ENCODE measurements around the gene CROCC2.

Gene CROCC2

DNA sequence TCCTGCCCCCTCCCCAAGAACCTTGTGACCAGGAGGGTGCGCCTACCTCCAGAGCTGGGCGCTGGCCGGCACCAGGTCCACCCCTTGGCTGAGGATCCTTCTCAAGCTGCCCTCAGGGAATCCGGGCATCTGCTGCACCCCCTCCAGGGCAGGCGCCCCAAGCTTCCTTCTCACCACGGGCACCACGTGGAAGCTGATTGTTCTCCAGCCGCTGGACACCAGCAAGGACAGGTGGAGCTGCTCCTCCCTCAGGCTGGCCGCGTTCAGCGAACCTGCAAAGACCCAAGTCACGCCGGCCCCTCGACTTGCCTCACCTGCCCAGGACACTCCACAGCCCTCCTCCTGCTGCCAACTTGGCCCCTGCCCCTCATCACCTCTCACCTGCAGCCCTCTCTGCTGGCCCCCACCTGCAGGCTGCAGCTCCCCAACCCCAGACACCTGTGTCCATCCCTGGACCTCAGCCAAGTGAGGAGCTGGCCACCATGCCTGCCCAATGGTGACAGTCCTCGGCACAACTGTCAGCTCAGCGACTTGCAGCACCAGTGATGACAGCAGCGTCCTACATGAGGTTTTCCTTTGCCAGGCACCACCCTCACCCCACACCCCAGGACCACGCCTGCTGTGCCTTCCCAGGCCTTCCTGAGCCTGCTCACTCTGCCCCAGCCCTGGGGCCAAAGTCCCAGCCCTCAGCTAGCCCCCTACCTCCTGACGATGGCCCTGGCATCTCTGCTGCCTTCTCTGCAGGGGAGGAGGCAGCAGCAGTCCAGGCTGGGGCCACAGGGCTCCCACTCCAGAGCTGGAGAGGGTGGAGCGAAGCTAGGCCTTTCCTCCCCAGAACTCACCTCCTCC, 14.4 kb upstream of the CROCC2 start:
- FAIRE-seq (no peak), DNase-seq (ENCODE audit: low spot score) (no peak)

DNA sequence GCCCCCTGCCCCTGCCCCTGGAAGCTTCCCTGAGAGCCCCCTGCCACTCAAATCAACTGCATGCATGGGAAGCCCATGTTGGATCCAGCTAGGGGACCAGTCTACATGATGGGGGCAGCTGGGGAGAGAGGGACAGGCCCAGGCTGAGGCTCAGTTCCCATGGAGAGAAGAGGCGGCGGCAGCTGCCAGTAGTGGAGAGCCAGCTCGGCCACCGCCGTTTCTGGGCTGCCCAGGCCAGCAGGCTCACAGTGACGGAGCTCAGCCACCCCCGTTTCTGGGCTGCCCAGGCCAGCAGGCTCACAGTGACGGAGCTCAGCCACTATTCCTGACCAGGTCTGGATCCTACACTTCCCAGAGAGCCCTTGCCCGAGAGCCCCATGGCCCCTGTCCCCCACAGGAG, 13.8 kb upstream of the CROCC2 start:
- no peak for DNase-seq (ENCODE audit: low spot score)
- FAIRE-seq = no peak

DNA sequence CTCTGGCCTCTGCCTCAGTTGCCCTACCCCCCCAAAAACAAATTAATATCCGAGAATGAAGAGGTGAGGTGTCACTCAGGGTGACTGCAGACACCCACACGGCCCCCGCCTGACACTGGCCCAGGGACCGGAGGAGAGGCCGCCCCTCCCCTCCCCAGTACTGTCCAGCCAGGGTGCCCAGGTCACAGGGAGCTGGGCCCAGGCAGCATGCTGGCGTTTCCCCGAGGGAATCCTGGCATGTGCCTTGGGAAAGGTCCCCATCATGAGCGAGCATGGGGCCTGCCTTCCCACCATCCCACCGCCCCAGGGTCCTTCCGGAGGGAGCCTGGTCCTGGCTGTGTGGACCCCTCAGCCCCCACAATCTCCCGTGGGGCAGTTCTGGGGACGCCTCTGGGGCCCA, 13.2 kb upstream of the CROCC2 start:
- no peak for DNase-seq (ENCODE audit: low spot score)
- no peak for FAIRE-seq

DNA sequence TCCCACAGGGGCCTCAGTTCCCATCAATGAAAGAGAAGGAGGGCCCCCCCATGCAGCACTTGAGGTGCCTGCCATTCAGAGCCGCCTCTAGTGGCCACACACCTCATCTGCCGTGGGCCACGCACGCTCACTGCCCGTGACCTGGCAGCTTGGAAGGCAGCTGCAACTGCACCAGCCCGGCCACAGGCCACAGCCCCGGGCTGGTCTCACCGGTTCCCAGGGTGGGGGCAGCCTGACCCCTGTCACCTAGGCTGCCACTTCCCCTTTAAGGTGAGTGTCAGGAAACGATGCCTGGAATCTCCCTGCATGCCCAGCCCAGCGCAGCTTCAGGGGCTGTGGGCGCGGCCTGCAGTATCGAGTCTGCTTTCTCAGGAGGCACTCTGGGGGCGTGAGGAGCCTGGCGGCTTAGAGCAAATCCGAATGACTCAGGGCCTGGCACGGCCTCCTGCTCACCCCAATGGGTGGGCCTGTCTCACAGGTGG, 12.7 kb upstream of the CROCC2 start:
- FAIRE-seq = no peak
- peak; percentile 85 for DNase-seq (ENCODE audit: low spot score)

DNA sequence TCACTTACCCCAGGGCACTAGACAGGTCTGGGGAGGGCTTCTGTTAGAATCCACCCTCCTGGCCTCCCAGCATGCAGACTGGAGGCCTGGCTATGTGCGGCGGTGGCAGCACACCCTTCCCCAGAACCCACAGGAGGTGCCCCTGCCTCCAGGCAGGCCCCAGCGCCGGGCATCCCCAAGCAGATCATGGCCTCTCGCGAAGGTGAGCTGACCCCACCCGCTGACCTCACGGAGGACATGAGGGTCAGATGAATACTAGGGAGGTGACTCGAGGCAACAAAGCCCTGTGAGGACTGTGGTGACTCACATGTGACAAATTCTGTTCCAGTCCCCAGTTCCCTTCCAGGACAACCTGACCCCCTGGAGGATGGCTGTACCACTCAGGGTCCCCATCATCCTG, 12.1 kb upstream of the CROCC2 start:
- no peak for DNase-seq (ENCODE audit: low spot score)
- peak; percentile 13 for FAIRE-seq

DNA sequence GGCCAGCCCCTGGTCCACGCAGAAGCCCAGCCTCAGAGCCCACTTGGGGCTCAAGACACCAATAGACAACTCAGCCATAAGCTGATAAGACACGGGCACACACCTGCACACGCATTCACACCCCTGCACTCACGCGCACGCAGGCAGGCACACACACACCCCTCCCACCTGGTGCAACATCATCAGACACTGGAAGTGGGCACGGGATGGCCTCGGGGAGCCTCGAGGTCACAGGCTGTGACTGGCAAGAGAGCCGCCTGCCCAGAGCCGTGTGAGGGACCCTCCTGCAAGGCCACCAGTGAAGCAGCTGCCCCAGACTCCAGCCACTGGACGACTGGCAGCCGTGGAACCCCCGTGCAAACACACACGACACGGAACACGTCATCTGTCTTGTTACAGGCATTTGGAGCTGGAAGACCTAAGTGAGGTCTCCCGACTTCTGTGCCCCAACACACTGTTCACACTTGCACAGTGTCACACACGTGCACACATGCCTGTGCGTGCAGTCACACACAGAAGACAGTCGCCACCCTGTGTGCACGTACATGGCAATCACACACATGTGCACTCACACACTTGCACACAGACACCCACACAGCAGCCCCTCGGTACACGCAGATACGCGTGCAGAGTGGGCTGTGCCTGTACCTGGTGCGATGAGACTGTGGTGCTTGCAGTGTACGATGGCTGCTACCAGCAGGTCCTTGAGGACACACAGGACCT, 11.1 kb upstream of the CROCC2 start:
- DNase-seq (ENCODE audit: low spot score) (no peak), FAIRE-seq (peak; percentile 84)

DNA sequence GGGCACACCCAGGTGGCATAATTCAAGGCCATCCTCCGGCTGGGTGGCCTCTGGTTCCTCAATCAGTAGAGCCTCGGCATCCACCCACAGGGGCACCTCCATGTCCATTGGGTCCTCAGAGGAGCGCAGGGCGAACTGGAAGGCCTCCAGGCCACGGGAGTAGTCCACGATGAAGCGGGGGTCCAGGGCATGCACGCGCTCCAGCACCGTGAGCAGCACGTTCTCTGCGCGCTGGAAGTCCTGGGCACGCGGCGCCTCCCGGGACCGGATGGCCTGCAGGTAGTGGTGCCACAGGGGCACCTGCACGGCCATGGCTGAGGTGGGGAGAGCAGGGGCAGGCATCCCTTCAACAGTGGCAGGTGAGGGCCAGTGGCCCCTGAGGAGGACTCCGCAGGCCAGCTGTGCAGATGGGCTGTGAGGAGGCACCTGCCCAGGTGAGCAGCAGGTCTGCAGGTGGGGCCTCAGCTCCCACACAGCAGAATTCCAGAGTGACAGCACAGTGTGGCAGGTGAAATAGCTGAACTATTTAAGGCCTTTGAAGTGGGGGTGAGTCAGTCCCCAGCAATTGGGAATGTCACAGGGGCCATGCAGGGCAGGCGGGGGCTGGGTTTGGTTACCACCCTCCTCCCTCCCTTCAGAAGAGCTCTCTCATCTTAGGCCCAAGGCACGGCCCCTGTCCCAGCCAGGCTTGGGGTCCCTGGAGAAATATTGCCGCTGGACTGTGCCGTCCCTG, 10.3 kb upstream of the CROCC2 start, which contains the start of gene MAB21L4:
MAB21L4 (minus strand) TSS at position 501 of the 733 bp plus-strand sequence; CDS start at position 342, 159 bp downstream.
- DNase-seq (ENCODE audit: low spot score) = peak; percentile 80
- peak; percentile 77 for FAIRE-seq

DNA sequence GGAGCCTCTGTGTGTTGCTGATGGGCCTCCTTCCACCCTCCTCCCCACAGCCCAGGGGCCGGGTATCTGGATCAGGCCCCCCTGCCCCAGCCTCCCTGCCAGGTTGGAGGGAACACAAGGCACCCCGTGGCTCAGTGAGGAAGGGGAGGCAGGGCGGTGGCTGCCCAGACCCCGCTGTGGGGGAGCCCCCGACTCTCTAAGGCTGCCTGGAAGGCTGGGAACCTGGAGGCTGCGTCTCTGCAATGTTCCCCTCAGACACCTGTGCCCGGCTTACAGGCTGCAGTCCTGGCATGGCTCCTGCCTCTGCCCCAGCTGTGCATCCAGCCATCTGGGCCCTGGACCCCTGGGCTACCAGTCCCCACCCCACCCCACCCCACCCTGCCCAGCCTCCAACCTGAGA, 9.7 kb upstream of the CROCC2 start:
- FAIRE-seq (no peak), DNase-seq (ENCODE audit: low spot score) (no peak)

DNA sequence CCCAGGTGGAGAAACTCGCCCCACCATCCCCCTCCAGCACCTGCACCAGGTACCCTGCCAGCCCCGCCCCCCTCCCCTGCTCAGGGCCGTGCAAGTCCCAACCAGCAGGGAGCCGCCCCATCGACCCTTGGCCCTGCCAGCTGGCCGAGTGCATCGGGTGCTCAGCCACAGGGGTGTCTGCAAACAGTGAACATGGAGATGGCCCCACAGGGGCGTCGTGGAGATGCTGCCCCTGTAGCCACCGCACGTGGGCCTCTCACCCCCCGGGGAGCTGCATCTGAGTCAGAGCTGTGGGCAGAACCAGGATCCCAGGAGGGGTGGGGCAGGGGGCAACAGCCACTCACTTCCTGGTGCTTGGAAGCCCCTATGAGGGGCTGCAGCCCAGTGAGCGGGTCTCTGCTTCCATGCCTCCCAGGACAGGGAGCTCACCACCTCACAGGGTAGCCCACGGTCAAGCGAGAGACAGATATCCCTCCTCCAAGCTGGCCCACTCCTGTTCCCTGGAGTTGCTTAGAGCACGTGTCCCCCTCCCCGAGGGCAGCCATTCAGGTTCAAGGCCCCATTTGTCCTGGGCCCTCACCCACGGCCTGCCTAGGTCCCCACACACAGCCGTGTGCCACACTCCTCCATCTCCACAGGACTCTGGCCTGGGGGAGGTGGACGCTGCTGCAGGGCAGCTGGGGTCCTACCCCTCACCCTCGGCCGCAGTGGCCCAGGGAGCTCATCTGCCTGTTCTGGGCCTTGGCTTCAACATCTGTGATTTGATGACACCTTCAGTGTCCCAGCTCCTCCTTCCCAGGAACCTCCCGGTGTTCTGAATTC, 9.1 kb upstream of the CROCC2 start:
- FAIRE-seq = no peak
- peak; percentile 44 for DNase-seq (ENCODE audit: low spot score)

DNA sequence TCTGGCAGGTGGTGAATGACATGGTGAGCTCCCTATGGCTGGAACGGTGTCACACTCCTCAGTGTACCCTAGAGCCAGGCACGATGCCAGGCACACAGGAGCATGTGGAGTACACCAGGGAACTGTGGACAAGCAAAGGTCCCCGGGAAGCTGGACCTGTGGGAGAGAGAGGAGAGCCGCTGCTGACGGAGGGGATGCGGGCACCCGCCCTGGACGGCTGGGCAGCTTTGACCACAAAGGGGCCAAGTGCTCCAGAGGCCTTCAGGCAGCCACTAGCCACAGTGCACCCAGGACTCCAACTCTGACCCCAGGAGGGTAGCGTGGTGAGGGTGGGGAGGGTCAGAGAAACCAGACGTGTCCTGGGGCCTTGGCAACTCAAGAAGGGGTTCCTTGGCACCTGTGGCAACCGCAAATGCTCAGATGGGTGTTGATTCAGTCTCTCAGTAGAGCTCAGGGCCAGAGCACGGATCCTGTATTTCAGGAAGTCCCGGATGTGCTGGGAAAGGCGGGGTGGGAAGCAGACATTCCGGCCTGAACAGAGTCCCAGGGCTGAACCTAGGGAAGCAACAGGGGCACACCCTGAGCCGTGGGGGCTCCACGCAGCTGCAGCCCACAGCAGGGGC, 7.9 kb upstream of the CROCC2 start:
- FAIRE-seq (no peak), DNase-seq (ENCODE audit: low spot score) (no peak)

DNA sequence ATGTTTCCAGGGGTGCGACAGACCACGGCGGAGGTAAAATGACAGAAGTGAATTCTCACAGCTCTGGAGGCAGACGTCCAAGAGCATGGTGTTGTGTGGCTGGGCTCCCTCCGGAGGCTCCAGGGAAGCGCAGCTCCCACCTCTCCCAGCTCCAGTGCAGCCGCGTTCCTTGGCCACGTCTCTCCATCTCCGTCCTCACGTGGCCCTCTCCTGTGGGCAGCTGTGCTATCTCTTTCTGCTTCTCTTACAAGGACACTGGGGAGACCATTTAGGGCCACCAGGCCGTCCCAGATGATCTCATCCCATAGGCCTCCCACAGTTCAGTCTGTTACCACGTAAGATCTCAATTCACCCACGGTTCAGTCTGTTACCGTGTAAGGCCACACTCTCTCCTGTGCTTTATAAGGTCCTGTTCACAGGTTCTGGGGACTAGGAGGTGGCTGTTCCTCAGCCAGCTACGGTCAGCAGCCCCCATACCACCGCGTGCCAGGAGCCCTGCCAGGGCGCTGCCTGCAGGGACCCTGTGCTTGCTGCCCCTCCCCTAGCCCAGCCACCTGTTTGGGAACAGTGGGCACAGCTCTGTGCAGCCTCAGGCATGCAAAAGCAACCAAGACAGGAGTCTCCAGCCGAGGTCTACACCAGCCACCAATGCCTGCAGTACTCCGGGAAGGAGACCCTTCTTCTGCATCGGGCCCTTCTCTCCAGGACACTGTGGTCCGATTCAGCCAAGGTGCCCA, 7.2 kb upstream of the CROCC2 start:
- peak; percentile 81 for FAIRE-seq
- no peak for DNase-seq (ENCODE audit: low spot score)

DNA sequence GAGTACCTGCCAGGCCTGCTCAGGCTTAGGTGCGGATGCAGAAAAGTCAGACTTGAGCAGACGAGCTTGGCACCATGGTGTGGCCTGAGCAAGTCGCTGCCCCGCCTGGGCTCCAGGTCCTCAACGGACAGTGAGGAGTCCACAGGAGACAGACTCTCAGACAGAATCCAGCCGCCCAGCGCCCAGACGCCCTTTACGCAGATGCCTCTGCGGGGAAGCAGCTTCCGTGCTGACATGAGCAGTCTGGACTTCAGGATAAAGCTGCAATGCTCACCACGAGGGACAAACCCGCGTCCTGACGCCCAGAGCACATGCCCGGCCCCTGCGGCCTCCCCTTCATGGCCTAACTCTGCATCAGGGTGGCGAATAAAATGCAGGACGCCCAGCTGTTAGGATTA, 6.7 kb upstream of the CROCC2 start:
- no peak for FAIRE-seq

DNA sequence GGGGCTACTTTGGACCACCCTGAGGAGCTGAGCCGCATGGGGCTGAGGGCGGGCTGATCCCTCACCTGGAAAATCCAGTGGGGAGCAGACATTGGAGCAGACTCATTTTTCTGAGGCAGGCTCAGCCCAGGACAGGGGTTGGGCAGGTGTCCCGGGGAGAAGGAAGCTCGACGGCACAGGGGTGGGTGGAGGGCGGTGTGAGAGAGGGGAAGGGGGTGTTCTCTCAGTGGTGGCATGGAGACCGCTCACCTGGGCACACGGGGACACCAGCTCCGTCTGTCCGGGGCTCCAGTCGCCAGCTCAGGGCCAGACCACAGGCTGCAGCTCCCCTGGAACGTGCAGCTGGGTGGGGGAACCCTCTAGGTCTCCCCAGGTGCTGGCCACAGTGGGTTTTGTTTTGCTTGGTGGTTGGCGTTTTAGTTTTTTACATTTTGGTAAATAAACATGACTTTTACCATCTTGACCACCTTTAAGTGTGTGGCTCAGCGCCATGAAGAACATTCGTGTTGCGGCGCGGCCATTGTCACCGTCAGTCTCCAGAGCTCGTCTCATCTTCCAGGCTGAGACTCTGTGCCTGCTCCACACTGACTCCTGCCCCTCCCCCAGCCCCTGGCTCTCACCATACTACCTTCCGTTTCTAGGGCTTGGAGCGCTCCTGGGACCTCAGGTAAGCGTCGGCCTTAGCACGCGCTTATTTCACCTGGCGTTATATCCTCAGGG, 5.8 kb upstream of the CROCC2 start:
- no peak for FAIRE-seq
- no peak for DNase-seq (ENCODE audit: low spot score)

More for the DNA sequence above, 6.7 kb upstream of the CROCC2 start:
- DNase-seq (ENCODE audit: low spot score) = no peak

DNA sequence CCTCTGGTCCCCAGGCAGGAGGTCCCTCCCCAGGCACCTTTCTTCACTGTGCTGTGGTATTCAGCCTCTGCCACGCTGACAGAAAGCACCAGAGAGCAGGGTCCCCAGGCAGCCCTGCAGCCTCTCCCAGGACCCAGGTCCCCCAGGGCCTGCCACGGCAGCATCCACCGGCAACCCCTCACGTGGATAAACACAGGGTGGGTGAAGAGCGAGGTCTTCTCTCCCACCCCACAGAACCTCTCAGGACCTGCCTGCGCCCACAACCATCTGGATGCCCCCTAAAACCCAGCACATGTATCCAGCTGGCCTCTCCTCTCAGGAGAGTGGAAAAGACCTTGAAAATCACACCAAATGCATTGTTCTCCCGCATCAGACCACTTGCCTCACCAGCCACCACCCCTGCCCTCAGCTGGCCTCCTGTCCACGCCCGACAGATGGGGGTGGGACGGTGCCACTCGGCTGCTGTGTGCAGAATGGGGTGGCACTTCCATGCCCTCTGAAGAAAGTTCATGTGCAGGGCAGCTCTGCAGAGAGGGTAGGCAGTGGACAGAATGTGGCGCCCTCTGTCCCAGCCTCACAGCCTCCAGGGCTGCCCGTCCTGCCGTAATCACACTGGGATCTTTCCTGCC, 4.0 kb upstream of the CROCC2 start:
- FAIRE-seq (no peak), DNase-seq (ENCODE audit: low spot score) (no peak)

DNA sequence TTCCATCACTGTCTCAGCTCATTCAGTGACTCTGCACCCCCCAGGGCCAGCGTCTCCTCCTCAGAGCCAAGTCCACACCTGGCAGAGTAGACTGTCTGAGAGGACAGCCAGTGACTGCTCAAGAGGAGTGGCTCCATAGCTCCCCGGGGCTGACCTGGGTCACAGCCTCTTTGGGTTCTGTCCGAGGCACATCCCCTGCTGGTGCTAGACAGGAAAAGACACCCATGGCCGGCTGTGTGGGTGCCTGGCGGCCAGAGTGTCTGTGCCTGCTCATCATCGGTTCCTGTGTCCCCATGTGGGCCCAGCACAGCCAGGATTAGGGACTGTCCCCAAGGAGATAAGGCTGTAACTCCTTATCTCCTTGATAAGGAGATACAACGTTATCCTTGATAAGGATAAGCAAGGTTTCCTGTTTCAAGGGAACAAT, 3.5 kb upstream of the CROCC2 start:
- FAIRE-seq = no peak
- DNase-seq (ENCODE audit: low spot score) = no peak

DNA sequence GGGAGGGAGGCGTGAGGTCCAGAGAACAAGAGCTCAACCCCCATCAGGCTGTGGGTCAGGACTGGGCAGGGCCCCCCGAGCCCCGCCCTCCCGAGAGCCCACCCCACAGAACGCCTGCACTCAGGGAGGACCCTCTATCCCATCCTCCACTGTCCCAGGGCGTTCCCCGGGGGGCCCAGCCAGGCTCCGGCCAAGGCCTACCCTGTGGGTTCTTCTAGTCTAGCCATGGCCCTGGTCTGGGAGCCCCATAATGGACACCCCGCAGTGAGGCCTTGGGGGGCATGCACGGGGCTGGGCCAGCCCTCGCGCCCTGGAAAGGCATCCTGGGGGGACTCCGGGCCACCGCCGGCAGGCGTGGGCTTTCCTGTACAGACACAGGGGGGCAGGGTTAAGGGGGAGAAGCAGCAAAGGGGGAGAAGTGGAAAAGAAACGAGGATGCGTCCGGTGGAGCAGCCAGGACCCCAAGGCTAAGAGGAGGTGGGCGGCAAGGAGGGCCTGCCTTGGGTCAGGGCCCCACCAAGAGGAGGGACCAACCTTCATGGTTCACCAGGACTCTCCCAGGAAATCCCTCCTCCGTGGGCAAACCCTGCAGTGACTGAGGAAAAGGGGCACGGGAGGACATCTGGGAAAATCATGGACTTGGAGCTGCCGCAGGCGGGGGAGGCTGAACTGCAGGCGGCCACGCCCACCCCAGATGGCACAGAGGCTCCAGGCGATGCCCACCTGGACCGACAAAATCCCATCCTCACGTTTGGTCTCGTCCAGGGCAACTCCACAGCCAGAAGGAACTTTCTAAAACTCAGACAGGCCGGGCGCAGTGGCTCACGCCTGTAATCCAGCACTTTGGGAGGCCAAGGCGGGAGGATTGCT, 2.7 kb upstream of the CROCC2 start:
- no peak for DNase-seq (ENCODE audit: low spot score)
- FAIRE-seq = no peak
